C4-2B (cell line): ENCODE data around the gene HOXD4.

ENCODE experiments used
- CTCF ChIP-seq: fragments of 450-650 bp; conservative IDR thresholded peaks from 2 replicates; pipeline ENCODE4 v1.5.1; 2017; ENCODE audit warnings: mild to moderate bottlenecking
- ZFX ChIP-seq: fragments of 450-650 bp; IDR thresholded peaks from 2 replicates; pipeline ENCODE4 v1.6.1; 2017

GRCh38 chr2:176130957-176131847 lies 20.1 kb upstream of the HOXD4 start:
- TF ChIP-seq CTCF (no peak), ZFX (no peak)
